HCT116 (cell line): Measurements from ENCODE around the gene FNDC3B. TPM values are rescaled to one million over a fixed set of nuclear protein-coding genes. Genes with fewer than 3 reads are reported as not detected.

ENCODE experiments used
- ATAC-seq: fragments of 200-7000 bp; cut with Tn5 transposase; 2 replicates; pipeline ENCODE4 v1.9.1; 2020; ENCODE audit warnings: mild to moderate bottlenecking, moderate library complexity
- BruUV-seq: library from RNA; stranded (reverse); fragments of 400-500 nt; replicated peaks from 2 replicates; lab custom pipeline; 2021; lab: Mats Ljungman, UMichigan
- CTCF ChIA-PET: fragments of 300-600 bp; sonication (Branson Sonifier 250); formaldehyde crosslinking; loops from one replicate; lab custom pipeline; 2021; ENCODE audit warnings: antibody characterized with exemption; lab: Charles Lee
- POLR2A ChIA-PET: fragments of 300-600, 350-600 bp; sonication (Branson Sonifier 250); formaldehyde crosslinking; loops from one replicate; lab custom pipeline; 2021; ENCODE audit warnings: antibody characterized with exemption; lab: Charles Lee
- RAD21 ChIA-PET, 2 experiments: fragments of 300-600 bp; sonication (Branson Sonifier 250); formaldehyde crosslinking; loops; one replicate each; lab custom pipeline; 2023; ENCODE audit warnings: low total read pairs in 2 of 2; ENCODE audit not compliant: uncharacterized antibody in 2 of 2, unreplicated experiment in 2 of 2, low non-redundant PET in 1 of 2; lab: Charles Lee
- DNase-seq: peaks from one replicate; pipeline ENCODE4 v3.0.0-alpha.2; 2010; ENCODE audit warnings: low read depth, low spot score
- H2AFZ ChIP-seq: fragments of 200-600 bp; shearing (Covaris generic), sonication (generic); 2 replicates; pipeline ENCODE4 v1.6.1; 2017; ENCODE audit warnings: low read depth, mixed run types, mixed read lengths, antibody characterized with exemption, low read length; ENCODE audit not compliant: poor library complexity, severe bottlenecking
- H3K27ac ChIP-seq: 2 replicates; pipeline ENCODE4 v1.5.1; 2012; ENCODE audit warnings: low read depth, low read length
- H3K27me3 ChIP-seq: fragments of 200-600 bp; sonication (generic); 2 replicates; pipeline ENCODE4 v1.6.1; 2016; ENCODE audit warnings: mixed run types, low read length, mixed read lengths; ENCODE audit not compliant: insufficient read depth
- H3K36me3 ChIP-seq, 2 experiments: fragments of 200-500 bp in 1 of 2; fragments of 200-600 bp in 1 of 2; sonication (Bioruptor generic) in 1 of 2; sonication (generic) in 1 of 2; 2 replicates each; pipeline versions ENCODE4 v1.5.1 to v1.6.1; 2014 to 2016; ENCODE audit warnings: low read length in 2 of 2, inconsistent platforms in 1 of 2, mixed read lengths in 1 of 2, mixed run types in 1 of 2; ENCODE audit not compliant: insufficient read depth in 2 of 2, control insufficient read depth in 1 of 2
- H3K4me1 ChIP-seq, 2 experiments: fragments of 200-600 bp in 1 of 2; sonication (generic) in 1 of 2; 2 replicates each; pipeline versions ENCODE4 v1.5.1 to v1.6.1; 2012 to 2017; ENCODE audit warnings: low read length in 2 of 2, inconsistent platforms in 1 of 2, mild to moderate bottlenecking in 1 of 2, mixed read lengths in 1 of 2, mixed run types in 1 of 2, moderate library complexity in 1 of 2; ENCODE audit not compliant: insufficient read depth in 2 of 2, control insufficient read depth in 1 of 2
- H3K4me2 ChIP-seq: fragments of 200-600 bp; sonication (generic); 2 replicates; pipeline ENCODE4 v1.6.1; 2017; ENCODE audit warnings: mixed run types, low read length, mixed read lengths
- H3K4me3 ChIP-seq, 2 experiments: fragments of 200-600 bp in 1 of 2; sonication (generic) in 1 of 2; replicated peaks in 1 of 2; 2 replicates each; pipeline ENCODE4 v1.5.1; 2011 to 2016; ENCODE audit warnings: low read length in 2 of 2, control low read depth in 1 of 2, low read depth in 1 of 2, mild to moderate bottlenecking in 1 of 2, mixed read lengths in 1 of 2, mixed run types in 1 of 2
- H3K79me2 ChIP-seq: fragments of 200-600 bp; sonication (generic); 2 replicates; pipeline ENCODE4 v1.6.1; 2017; ENCODE audit warnings: mild to moderate bottlenecking, mixed run types, low read length, moderate library complexity, mixed read lengths; ENCODE audit not compliant: insufficient read depth
- H3K9ac ChIP-seq: fragments of 200-600 bp; sonication (generic); 2 replicates; pipeline ENCODE4 v1.6.1; 2016; ENCODE audit warnings: low read length, mixed read lengths
- H3K9me2 ChIP-seq: fragments of 200-600 bp; sonication (generic), shearing (Covaris generic); 2 replicates; pipeline ENCODE4 v1.6.1; 2017; ENCODE audit warnings: mixed run types, mild to moderate bottlenecking, moderate library complexity; ENCODE audit not compliant: insufficient read depth
- H3K9me3 ChIP-seq, 2 experiments: fragments of 200-500 bp in 1 of 2; fragments of 200-600 bp in 1 of 2; sonication (Bioruptor generic) in 1 of 2; sonication (generic) in 1 of 2; 2 replicates each; pipeline ENCODE4 v1.6.1; 2014 to 2017; ENCODE audit warnings: low read length in 2 of 2, mixed read lengths in 2 of 2, inconsistent platforms in 1 of 2, low read depth in 1 of 2, mild to moderate bottlenecking in 1 of 2, mixed run types in 1 of 2, moderate library complexity in 1 of 2; ENCODE audit not compliant: control insufficient read depth in 1 of 2, insufficient read depth in 1 of 2
- H4K20me1 ChIP-seq: fragments of 200-600 bp; sonication (generic), shearing (Covaris generic); 2 replicates; pipeline ENCODE4 v1.6.1; 2017; ENCODE audit warnings: mixed run types, mild to moderate bottlenecking, moderate library complexity; ENCODE audit not compliant: insufficient read depth
- CBX3 ChIP-seq: IDR thresholded peaks from 2 replicates; pipeline ENCODE4 v1.6.1; 2012; ENCODE audit warnings: low read depth
- CEBPB ChIP-seq: IDR thresholded peaks from 2 replicates; pipeline ENCODE4 v1.6.1; 2012; ENCODE audit warnings: low read depth
- ELF1 ChIP-seq: IDR thresholded peaks from 2 replicates; pipeline ENCODE4 v1.6.1; 2012; ENCODE audit warnings: low read depth, borderline replicate concordance
- EZH2phosphoT487 ChIP-seq: fragments of 200-600 bp; IDR thresholded peaks from 2 replicates; pipeline ENCODE4 v1.6.1; 2018; ENCODE audit warnings: antibody characterized with exemption, borderline replicate concordance
- FOSL1 ChIP-seq: IDR thresholded peaks from 2 replicates; pipeline ENCODE4 v1.6.1; 2012; ENCODE audit warnings: low read depth
- POLR2A ChIP-seq: IDR thresholded peaks from 2 replicates; pipeline ENCODE4 v1.7.0; 2011; ENCODE audit warnings: borderline replicate concordance; ENCODE audit not compliant: insufficient read depth, insufficient read length; ENCODE audit errors: extremely low read depth
- POLR2AphosphoS5 ChIP-seq: IDR thresholded peaks from 2 replicates; pipeline ENCODE4 v1.6.1; 2011; ENCODE audit warnings: mild to moderate bottlenecking, low read depth, low read length, moderate library complexity
- RAD21 ChIP-seq: IDR thresholded peaks from 2 replicates; pipeline ENCODE4 v1.6.1; 2012; ENCODE audit warnings: low read depth, mild to moderate bottlenecking
- ZFX ChIP-seq: fragments of 450-650 bp; IDR thresholded peaks from 2 replicates; pipeline ENCODE4 v1.6.1; 2017
- ZNF274 ChIP-seq: fragments of 200-500 bp; sonication (Bioruptor generic); IDR thresholded peaks from 2 replicates; pipeline ENCODE4 v1.6.1; 2014; ENCODE audit warnings: mild to moderate bottlenecking, low read depth, low read length, inconsistent platforms
- intact Hi-C: fragments of 100-400 bp; cut with micrococcal nuclease; formaldehyde crosslinking; loops from 2 replicates; pipeline ENCODE4 v1.10.0; 2022
- total RNA-seq: library from RNA; stranded (reverse); gene quantifications from one replicate; pipeline ENCODE4 v1.2.1, GENCODE V29; 2021; ENCODE audit not compliant: unreplicated experiment
- TF ChIP-seq, protein P1 (sequence below): IDR thresholded peaks from 2 replicates; pipeline ENCODE4 v1.6.1; 2012; ENCODE audit warnings: low read depth
- TF ChIP-seq, protein P2 (sequence below): IDR thresholded peaks from 2 replicates; pipeline ENCODE4 v1.6.1; 2011; ENCODE audit warnings: mild to moderate bottlenecking, low read length, moderate library complexity; ENCODE audit not compliant: insufficient replicate concordance; ENCODE audit errors: extremely low read depth
- TF ChIP-seq, protein P3 (sequence below): IDR thresholded peaks from 2 replicates; pipeline ENCODE4 v1.6.1; 2012
- TF ChIP-seq, protein P4 (sequence below): IDR thresholded peaks from 2 replicates; pipeline ENCODE4 v1.6.1; 2012

The FNDC3B gene
- total RNA-seq, 1 experiment from 2014 or later, result 45.7 TPM

DNA sequence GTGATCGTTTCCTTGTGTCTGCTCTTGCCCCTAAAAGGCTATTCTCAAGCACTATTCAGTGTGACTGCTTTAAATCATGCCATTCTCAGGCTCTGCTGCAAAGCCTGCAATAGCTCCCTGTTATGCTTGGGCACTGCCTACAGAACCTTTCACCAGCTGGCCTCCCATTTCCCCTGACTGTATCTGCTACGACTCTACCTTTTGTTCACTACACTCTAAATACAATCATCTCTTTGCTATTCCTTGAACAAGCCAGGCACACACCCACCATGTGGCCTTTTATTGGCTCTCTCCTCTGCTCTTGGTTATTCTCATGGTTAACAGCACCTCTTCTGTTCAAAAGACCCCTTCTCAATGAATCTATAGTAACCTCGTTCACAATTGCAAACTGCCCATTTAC is 29.6 kb upstream of the FNDC3B start:
- CTCF ChIA-PET, result no interaction called here
- Histone ChIP-seq H3K9ac (no peak overlapping the region), H3K9me3 (no peaks in the 10 kb centered on the region), H3K27ac (no peak overlapping the region), H3K36me3 (no peaks in the 10 kb centered on the region), H3K9me2 (no peaks in the 10 kb centered on the region), H3K4me3 (no peak overlapping the region), H3K27me3 (no peaks in the 10 kb centered on the region), H3K4me2 (no peak overlapping the region), H3K79me2 (no peaks in the 10 kb centered on the region), H4K20me1 (no peaks in the 10 kb centered on the region)
- RAD21 ChIA-PET, result no interaction called here
- DNase-seq, result no peak
- no TSS peak for BruUV-seq
- intact Hi-C loops, result no loop called here
- no peak for TF ChIP-seq EZH2phosphoT487
- TF ChIP-seq, protein P1, sequence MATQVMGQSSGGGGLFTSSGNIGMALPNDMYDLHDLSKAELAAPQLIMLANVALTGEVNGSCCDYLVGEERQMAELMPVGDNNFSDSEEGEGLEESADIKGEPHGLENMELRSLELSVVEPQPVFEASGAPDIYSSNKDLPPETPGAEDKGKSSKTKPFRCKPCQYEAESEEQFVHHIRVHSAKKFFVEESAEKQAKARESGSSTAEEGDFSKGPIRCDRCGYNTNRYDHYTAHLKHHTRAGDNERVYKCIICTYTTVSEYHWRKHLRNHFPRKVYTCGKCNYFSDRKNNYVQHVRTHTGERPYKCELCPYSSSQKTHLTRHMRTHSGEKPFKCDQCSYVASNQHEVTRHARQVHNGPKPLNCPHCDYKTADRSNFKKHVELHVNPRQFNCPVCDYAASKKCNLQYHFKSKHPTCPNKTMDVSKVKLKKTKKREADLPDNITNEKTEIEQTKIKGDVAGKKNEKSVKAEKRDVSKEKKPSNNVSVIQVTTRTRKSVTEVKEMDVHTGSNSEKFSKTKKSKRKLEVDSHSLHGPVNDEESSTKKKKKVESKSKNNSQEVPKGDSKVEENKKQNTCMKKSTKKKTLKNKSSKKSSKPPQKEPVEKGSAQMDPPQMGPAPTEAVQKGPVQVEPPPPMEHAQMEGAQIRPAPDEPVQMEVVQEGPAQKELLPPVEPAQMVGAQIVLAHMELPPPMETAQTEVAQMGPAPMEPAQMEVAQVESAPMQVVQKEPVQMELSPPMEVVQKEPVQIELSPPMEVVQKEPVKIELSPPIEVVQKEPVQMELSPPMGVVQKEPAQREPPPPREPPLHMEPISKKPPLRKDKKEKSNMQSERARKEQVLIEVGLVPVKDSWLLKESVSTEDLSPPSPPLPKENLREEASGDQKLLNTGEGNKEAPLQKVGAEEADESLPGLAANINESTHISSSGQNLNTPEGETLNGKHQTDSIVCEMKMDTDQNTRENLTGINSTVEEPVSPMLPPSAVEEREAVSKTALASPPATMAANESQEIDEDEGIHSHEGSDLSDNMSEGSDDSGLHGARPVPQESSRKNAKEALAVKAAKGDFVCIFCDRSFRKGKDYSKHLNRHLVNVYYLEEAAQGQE, result no peak
- no peak for TF ChIP-seq ZNF274
- no peak for TF ChIP-seq POLR2AphosphoS5
- no peak for TF ChIP-seq RAD21
- TF ChIP-seq, protein P2, sequence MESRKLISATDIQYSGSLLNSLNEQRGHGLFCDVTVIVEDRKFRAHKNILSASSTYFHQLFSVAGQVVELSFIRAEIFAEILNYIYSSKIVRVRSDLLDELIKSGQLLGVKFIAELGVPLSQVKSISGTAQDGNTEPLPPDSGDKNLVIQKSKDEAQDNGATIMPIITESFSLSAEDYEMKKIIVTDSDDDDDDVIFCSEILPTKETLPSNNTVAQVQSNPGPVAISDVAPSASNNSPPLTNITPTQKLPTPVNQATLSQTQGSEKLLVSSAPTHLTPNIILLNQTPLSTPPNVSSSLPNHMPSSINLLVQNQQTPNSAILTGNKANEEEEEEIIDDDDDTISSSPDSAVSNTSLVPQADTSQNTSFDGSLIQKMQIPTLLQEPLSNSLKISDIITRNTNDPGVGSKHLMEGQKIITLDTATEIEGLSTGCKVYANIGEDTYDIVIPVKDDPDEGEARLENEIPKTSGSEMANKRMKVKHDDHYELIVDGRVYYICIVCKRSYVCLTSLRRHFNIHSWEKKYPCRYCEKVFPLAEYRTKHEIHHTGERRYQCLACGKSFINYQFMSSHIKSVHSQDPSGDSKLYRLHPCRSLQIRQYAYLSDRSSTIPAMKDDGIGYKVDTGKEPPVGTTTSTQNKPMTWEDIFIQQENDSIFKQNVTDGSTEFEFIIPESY, result no peak
- TF ChIP-seq ZFX, result no peak
- TF ChIP-seq POLR2A, result no peak
- TF ChIP-seq, protein P3, sequence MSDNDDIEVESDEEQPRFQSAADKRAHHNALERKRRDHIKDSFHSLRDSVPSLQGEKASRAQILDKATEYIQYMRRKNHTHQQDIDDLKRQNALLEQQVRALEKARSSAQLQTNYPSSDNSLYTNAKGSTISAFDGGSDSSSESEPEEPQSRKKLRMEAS, result no peak
- no peak for TF ChIP-seq CEBPB
- TF ChIP-seq, protein P4, sequence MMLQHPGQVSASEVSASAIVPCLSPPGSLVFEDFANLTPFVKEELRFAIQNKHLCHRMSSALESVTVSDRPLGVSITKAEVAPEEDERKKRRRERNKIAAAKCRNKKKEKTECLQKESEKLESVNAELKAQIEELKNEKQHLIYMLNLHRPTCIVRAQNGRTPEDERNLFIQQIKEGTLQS, result no peak
- no peak for TF ChIP-seq FOSL1
- no peak for TF ChIP-seq CBX3
- no peak for TF ChIP-seq ELF1
- TF ChIP-seq, all 23 proteins: peak for 0
- Histone ChIP-seq H2AFZ (no peak overlapping the region), H3K4me1 (no peaks in the 10 kb centered on the region)
- ATAC-seq, result no peak
- POLR2A ChIA-PET, result no interaction called here
